ENCODE data around the gene GLI2. TPM values are rescaled to one million over a fixed set of nuclear protein-coding genes. Genes with fewer than 3 reads are reported as not detected.
A peak's percentile ranks its signal among the peaks of the same experiment; 100 is the strongest.

The GLI2 gene
- 41.7 and 53.6 TPM in 2 replicates for total RNA-seq (2014; rRNA removed; shearing (Covaris generic))
- polyA plus RNA-seq (2016; fragmentation: Nextera tagmentation; extraction: Ambion mirVana) = 57.0 and 67.1 TPM in 2 replicates
- long read RNA-seq, partial matches to known transcripts = 1 of 7 reads
- long read RNA-seq, other reads (novel, unspliced or antisense) = 6 of 7 reads

- Histone ChIP-seq H3K27ac (ENCODE audit: low read depth) (peak within 1 kb of the TSS; percentile 90), H3F3A (replicated peaks; ENCODE audit: low read depth) (peaks cover 23% of the 10 kb centered on the region; the same call in 1 of the 2 replicates), H3K36me3 (ENCODE audit: insufficient read depth) (no peaks in the 10 kb centered on the region), H3K4me2 (peak within 1 kb of the TSS; percentile 96), H4K20me1 (replicated peaks; ENCODE audit: insufficient read depth) (no peaks in the 10 kb centered on the region), H3K4me1 (ENCODE audit: insufficient read depth) (peaks cover 42% of the 10 kb centered on the region), H2AFZ (peak within 1 kb of the TSS; percentile 79), H3K4me3 (peak within 1 kb of the TSS; percentile 91), H3K9me2 (ENCODE audit: insufficient read depth) (no peaks in the 10 kb centered on the region), H3K27me3 (ENCODE audit: insufficient read depth) (no peaks in the 10 kb centered on the region), H3K79me2 (replicated peaks; ENCODE audit: insufficient read depth) (peaks cover 53% of the 10 kb centered on the region)
- no peak for TF ChIP-seq EZH2phosphoT487 (IDR thresholded peaks at IDR 0.05; ENCODE audit: unreplicated experiment)
- no peak for TF ChIP-seq JUNB (IDR thresholded peaks at IDR 0.05; ENCODE audit: unreplicated experiment)
- TF ChIP-seq ZNF462 (CRISPR knock-in tag; IDR thresholded peaks at IDR 0.05) = no peak
- TF ChIP-seq CREB1 (CRISPR knock-in tag; IDR thresholded peaks at IDR 0.05; ENCODE audit: low read depth) = 0 out of 2 replicates have a peak, but pooled peaks have one; percentile 27
- no peak for TF ChIP-seq EZH2 (IDR thresholded peaks at IDR 0.05; ENCODE audit: low read depth, unreplicated experiment)
- TF ChIP-seq, protein P1, sequence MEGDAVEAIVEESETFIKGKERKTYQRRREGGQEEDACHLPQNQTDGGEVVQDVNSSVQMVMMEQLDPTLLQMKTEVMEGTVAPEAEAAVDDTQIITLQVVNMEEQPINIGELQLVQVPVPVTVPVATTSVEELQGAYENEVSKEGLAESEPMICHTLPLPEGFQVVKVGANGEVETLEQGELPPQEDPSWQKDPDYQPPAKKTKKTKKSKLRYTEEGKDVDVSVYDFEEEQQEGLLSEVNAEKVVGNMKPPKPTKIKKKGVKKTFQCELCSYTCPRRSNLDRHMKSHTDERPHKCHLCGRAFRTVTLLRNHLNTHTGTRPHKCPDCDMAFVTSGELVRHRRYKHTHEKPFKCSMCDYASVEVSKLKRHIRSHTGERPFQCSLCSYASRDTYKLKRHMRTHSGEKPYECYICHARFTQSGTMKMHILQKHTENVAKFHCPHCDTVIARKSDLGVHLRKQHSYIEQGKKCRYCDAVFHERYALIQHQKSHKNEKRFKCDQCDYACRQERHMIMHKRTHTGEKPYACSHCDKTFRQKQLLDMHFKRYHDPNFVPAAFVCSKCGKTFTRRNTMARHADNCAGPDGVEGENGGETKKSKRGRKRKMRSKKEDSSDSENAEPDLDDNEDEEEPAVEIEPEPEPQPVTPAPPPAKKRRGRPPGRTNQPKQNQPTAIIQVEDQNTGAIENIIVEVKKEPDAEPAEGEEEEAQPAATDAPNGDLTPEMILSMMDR (conservative IDR thresholded peaks at IDR 0.05; ENCODE audit: low read depth in 2 of 2) = peak; percentile 57 to 76
- TF ChIP-seq POLR2AphosphoS5 (IDR thresholded peaks at IDR 0.05; ENCODE audit: low read depth) = 0 out of 2 replicates have a peak, but pooled peaks have one; percentile 33
- Mint-ChIP-seq H3K36me3 (ENCODE audit: low read depth) (peaks cover 8% of the 10 kb centered on the region), H3K9me3 (no peaks in the 10 kb centered on the region), H3K27me3 (ENCODE audit: insufficient read depth, low read depth, poor library complexity) (peaks cover 19% of the 10 kb centered on the region), H3K4me3 (peak within 1 kb of the TSS; percentile 95), H3K4me1 (peaks cover 50% of the 10 kb centered on the region), H3K27ac (peak within 1 kb of the TSS; percentile 59; the same call in 1 of the 2 replicates)
- DNase-seq (ENCODE audit: low spot score) (peak; percentile 90), ATAC-seq (peak; percentile 46)
These were observed at the start of gene GLI2 for GRCh38 chr2:120735746-120736170. TSS of gene GLI2 (plus strand) at chr2:120735868. CDS start at chr2:120797321, 61,453 bp downstream.
